H1 (cell line): Measurements from ENCODE around the gene PIK3R4.

Experiments
- BRCA1 ChIP-seq: IDR thresholded peaks from 2 replicates; pipeline ENCODE4 v1.6.1; 2012; ENCODE audit warnings: low read depth, low read length, improper control_type of control experiment
- CEBPB ChIP-seq: IDR thresholded peaks from 2 replicates; pipeline ENCODE4 v1.6.1; 2012; ENCODE audit warnings: low read depth, low read length
- CHD2 ChIP-seq: IDR thresholded peaks from 2 replicates; pipeline ENCODE4 v1.6.1; 2012; ENCODE audit warnings: low read length, improper control_type of control experiment
- EP300 ChIP-seq, 2 experiments: IDR thresholded peaks; 1 replicate in 1 of 2; 2 replicates in 1 of 2; pipeline ENCODE4 v1.6.1; 2011 to 2012; ENCODE audit warnings: low read depth in 2 of 2, low read length in 2 of 2, mild to moderate bottlenecking in 2 of 2, borderline replicate concordance in 1 of 2, inconsistent platforms in 1 of 2, moderate library complexity in 1 of 2
- GABPA ChIP-seq: IDR thresholded peaks from 2 replicates; pipeline ENCODE4 v1.6.1; 2011; ENCODE audit warnings: mild to moderate bottlenecking, low read length, moderate library complexity, borderline replicate concordance; ENCODE audit not compliant: insufficient read depth
- PHF8 ChIP-seq: fragments of 200-600 bp; sonication (generic); conservative IDR thresholded peaks from 2 replicates; pipeline ENCODE4 v1.7.1; 2012; ENCODE audit warnings: low read depth, mild to moderate bottlenecking, inconsistent platforms, low read length, moderate library complexity
- POLR2A ChIP-seq, 2 experiments: IDR thresholded peaks; 1 replicate in 1 of 2; 2 replicates in 1 of 2; pipeline ENCODE4 v1.6.1; 2011; ENCODE audit warnings: low read depth in 2 of 2, low read length in 2 of 2, mild to moderate bottlenecking in 2 of 2; ENCODE audit errors: control extremely low read depth in 1 of 2
- RFX5 ChIP-seq: IDR thresholded peaks from 2 replicates; pipeline ENCODE4 v1.6.1; 2011; ENCODE audit warnings: low read depth, low read length, improper control_type of control experiment, borderline replicate concordance
- SIN3A ChIP-seq, 2 experiments: IDR thresholded peaks in 1 of 2; conservative IDR thresholded peaks in 1 of 2; 2 replicates each; pipeline ENCODE4 v1.6.1; 2011 to 2012; ENCODE audit warnings: low read length in 2 of 2, improper control_type of control experiment in 1 of 2, low read depth in 1 of 2, mild to moderate bottlenecking in 1 of 2
- TAF7 ChIP-seq: optimal IDR thresholded peaks from 2 replicates; pipeline ENCODE3; 2011; ENCODE audit warnings: low read depth, mild to moderate bottlenecking, inconsistent platforms, low read length, moderate library complexity, borderline replicate concordance
- ZNF274 ChIP-seq: IDR thresholded peaks from 2 replicates; pipeline ENCODE4 v1.7.0; 2012; ENCODE audit warnings: low read length, borderline replicate concordance; ENCODE audit errors: extremely low read depth
- TF ChIP-seq, protein P1 (sequence below), 3 experiments: IDR thresholded peaks; 1 replicate in 2 of 3; 2 replicates in 1 of 3; pipeline versions ENCODE4 v1.5.1 to v1.6.1; 2011; ENCODE audit warnings: low read length in 3 of 3, mild to moderate bottlenecking in 3 of 3, inconsistent platforms in 2 of 3, low read depth in 1 of 3, moderate library complexity in 1 of 3; ENCODE audit not compliant: insufficient read depth in 1 of 3; ENCODE audit errors: control extremely low read depth in 1 of 3

DNA sequence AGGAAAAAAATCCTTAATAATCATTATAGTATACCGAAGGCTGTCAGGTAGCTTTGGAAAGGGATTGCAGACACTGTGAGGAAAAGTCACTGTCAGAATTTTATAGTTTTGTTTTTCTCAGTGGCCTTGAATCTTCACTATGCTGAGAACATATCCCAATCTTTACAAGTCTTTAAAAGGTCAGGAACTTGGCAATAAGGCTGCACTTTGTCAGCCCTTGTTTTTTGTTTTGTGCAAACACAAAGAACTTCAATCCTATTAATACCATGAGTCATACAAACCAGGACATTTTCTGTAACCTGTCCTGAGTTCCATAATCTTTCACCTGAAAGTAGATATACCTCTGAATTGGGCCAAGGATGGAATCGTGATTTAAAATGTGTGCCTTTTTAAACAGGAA lies 45.6 kb upstream of the PIK3R4 start:
- TF ChIP-seq, protein P1, sequence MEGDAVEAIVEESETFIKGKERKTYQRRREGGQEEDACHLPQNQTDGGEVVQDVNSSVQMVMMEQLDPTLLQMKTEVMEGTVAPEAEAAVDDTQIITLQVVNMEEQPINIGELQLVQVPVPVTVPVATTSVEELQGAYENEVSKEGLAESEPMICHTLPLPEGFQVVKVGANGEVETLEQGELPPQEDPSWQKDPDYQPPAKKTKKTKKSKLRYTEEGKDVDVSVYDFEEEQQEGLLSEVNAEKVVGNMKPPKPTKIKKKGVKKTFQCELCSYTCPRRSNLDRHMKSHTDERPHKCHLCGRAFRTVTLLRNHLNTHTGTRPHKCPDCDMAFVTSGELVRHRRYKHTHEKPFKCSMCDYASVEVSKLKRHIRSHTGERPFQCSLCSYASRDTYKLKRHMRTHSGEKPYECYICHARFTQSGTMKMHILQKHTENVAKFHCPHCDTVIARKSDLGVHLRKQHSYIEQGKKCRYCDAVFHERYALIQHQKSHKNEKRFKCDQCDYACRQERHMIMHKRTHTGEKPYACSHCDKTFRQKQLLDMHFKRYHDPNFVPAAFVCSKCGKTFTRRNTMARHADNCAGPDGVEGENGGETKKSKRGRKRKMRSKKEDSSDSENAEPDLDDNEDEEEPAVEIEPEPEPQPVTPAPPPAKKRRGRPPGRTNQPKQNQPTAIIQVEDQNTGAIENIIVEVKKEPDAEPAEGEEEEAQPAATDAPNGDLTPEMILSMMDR (IDR thresholded peaks at IDR 0.05; ENCODE audit: control extremely low read depth in 1 of 3, insufficient read depth in 1 of 3, low read depth in 1 of 3, low read length in 3 of 3) = no peak
- no peak for TF ChIP-seq GABPA
- no peak for TF ChIP-seq BRCA1
- TF ChIP-seq RFX5 = no peak
- no peak for TF ChIP-seq PHF8
- no peak for TF ChIP-seq CEBPB
- TF ChIP-seq CHD2 = no peak
- TF ChIP-seq SIN3A (conservative IDR thresholded peaks at IDR 0.05 in 1 of 2, IDR thresholded peaks at IDR 0.05 in 1 of 2; ENCODE audit: low read depth in 1 of 2, low read length in 2 of 2) = no peak
- TF ChIP-seq EP300 (IDR thresholded peaks at IDR 0.05; ENCODE audit: borderline replicate concordance in 1 of 2, low read depth in 2 of 2, low read length in 2 of 2) = no peak
- no peak for TF ChIP-seq TAF7
- TF ChIP-seq POLR2A (IDR thresholded peaks at IDR 0.05; ENCODE audit: control extremely low read depth in 1 of 2, low read depth in 2 of 2, low read length in 2 of 2) = no peak
- TF ChIP-seq ZNF274 = no peak
